ENCODE data around the gene CTU2. TPM values are rescaled to one million over a fixed set of nuclear protein-coding genes. Genes with fewer than 3 reads are reported as not detected.
A peak's percentile ranks its signal among the peaks of the same experiment; 100 is the strongest.

Gene CTU2
- polyA plus RNA-seq, 1 donor from 2014 or later, result 26.3 TPM

- TF ChIP-seq POLR2AphosphoS5 (IDR thresholded peaks at IDR 0.05) (no peak), TAF1 (IDR thresholded peaks at IDR 0.05; ENCODE audit: low read depth) (no peak), EZH2 (IDR thresholded peaks at IDR 0.05; ENCODE audit: borderline replicate concordance, insufficient read depth, low read length, poor library complexity, severe bottlenecking) (no peak), REST (IDR thresholded peaks at IDR 0.05; ENCODE audit: borderline replicate concordance) (no peak), SMC3 (conservative IDR thresholded peaks at IDR 0.05; ENCODE audit: poor library complexity) (no peak), RAD21 (conservative IDR thresholded peaks at IDR 0.05) (no peak), MXI1 (conservative IDR thresholded peaks at IDR 0.05; ENCODE audit: poor library complexity, severe bottlenecking) (no peak)
- TF ChIP-seq, protein P1, sequence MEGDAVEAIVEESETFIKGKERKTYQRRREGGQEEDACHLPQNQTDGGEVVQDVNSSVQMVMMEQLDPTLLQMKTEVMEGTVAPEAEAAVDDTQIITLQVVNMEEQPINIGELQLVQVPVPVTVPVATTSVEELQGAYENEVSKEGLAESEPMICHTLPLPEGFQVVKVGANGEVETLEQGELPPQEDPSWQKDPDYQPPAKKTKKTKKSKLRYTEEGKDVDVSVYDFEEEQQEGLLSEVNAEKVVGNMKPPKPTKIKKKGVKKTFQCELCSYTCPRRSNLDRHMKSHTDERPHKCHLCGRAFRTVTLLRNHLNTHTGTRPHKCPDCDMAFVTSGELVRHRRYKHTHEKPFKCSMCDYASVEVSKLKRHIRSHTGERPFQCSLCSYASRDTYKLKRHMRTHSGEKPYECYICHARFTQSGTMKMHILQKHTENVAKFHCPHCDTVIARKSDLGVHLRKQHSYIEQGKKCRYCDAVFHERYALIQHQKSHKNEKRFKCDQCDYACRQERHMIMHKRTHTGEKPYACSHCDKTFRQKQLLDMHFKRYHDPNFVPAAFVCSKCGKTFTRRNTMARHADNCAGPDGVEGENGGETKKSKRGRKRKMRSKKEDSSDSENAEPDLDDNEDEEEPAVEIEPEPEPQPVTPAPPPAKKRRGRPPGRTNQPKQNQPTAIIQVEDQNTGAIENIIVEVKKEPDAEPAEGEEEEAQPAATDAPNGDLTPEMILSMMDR (IDR thresholded peaks at IDR 0.05; ENCODE audit: poor library complexity, severe bottlenecking), result no peak
- H3K27ac ChIP-seq (ENCODE audit: low read length), result no peak overlapping the region
- no peaks in the 10 kb centered on the region for H3F3A ChIP-seq (ENCODE audit: insufficient read depth, low read length, poor library complexity, severe bottlenecking)
- H4K20me1 ChIP-seq (ENCODE audit: insufficient read depth), result no peaks in the 10 kb centered on the region
- H3K9ac ChIP-seq (ENCODE audit: low read length), result no peak overlapping the region
- H3K4me3 ChIP-seq (ENCODE audit: low read length), result peak overlapping the region; percentile 94
- no peaks in the 10 kb centered on the region for H3K9me3 ChIP-seq (ENCODE audit: low read length)
- peaks cover 28% of the 10 kb centered on the region for H3K79me2 ChIP-seq (replicated peaks; ENCODE audit: insufficient read depth, low read length)
- no peak overlapping the region for H2AFZ ChIP-seq (ENCODE audit: low read depth, low read length)
- H3K36me3 ChIP-seq (ENCODE audit: insufficient read depth, low read length), result no peaks in the 10 kb centered on the region
- H3K4me2 ChIP-seq (ENCODE audit: low read length), result peak overlapping the region; percentile 27
- H3K9me2 ChIP-seq (ENCODE audit: insufficient read depth, low read length), result no peaks in the 10 kb centered on the region
- H3K27me3 ChIP-seq (ENCODE audit: insufficient read depth, low read depth, low read length), result no peaks in the 10 kb centered on the region
Measured at GRCh38 chr16:88661468-88661867, 44.8 kb upstream of the CTU2 start.

DNA sequence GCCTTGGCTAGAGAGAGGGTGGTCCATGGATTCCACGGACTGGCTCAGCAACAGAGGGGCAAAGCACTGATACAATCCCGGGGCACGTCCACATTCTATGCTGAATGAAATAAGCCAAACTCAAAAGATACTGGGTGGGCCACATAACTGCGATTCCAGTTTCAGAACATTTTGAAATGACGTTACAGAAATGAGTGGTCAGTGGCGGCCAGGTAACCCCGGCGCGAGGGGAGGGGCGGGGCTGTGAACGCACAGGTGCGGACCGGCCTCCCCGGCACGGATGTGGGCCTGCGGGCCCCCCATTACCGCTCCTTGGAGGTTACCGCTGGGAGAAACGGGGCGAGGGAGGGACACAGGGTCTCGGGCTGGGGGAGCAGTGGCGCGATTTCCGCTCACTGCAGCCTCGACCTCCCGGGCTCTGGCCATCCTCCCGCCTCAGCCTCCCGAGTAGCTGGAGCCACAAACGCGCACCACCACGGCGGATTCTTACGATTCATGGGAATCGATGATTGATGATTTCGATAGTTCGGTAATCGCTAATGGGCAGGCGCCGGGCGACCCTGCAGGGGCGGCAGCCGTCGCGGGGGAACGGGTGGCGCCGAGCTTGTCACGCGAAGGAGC, 44.0 kb upstream of the CTU2 start:
- peak overlapping the region; percentile 27 for H3K4me2 ChIP-seq (ENCODE audit: low read length)
- no peak for TF ChIP-seq EP300 (conservative IDR thresholded peaks at IDR 0.05; ENCODE audit: poor library complexity, severe bottlenecking)
- TF ChIP-seq, protein P1 (IDR thresholded peaks at IDR 0.05; ENCODE audit: poor library complexity, severe bottlenecking), result no peak
- TF ChIP-seq REST (IDR thresholded peaks at IDR 0.05; ENCODE audit: borderline replicate concordance), result peak; percentile 12
- H3K79me2 ChIP-seq (replicated peaks; ENCODE audit: insufficient read depth, low read length), result peaks cover 28% of the 10 kb centered on the region
- no peaks in the 10 kb centered on the region for H3K27me3 ChIP-seq (ENCODE audit: insufficient read depth, low read depth, low read length)
- no peaks in the 10 kb centered on the region for H3K9me3 ChIP-seq (ENCODE audit: low read length)
- H3K9me2 ChIP-seq (ENCODE audit: insufficient read depth, low read length), result no peaks in the 10 kb centered on the region
- peak overlapping the region; percentile 94 for H3K4me3 ChIP-seq (ENCODE audit: low read length)
- H3K27ac ChIP-seq (ENCODE audit: low read length), result peak overlapping the region; percentile 94
- no peak overlapping the region for H2AFZ ChIP-seq (ENCODE audit: low read depth, low read length)
- no peaks in the 10 kb centered on the region for H3F3A ChIP-seq (ENCODE audit: insufficient read depth, low read length, poor library complexity, severe bottlenecking)
- H3K9ac ChIP-seq (ENCODE audit: low read length), result peak overlapping the region; percentile 97
- no peaks in the 10 kb centered on the region for H4K20me1 ChIP-seq (ENCODE audit: insufficient read depth)
- H3K36me3 ChIP-seq (ENCODE audit: insufficient read depth, low read length), result no peaks in the 10 kb centered on the region

All from neural cell (in vitro differentiated cells).